ENCODE results near the gene PACSIN2. TPM values are rescaled to one million over a fixed set of nuclear protein-coding genes. Genes with fewer than 3 reads are reported as not detected.

The PACSIN2 gene
- total RNA-seq, 2 donors from 2014 or later: 78.0 to 87.1 TPM

DNA sequence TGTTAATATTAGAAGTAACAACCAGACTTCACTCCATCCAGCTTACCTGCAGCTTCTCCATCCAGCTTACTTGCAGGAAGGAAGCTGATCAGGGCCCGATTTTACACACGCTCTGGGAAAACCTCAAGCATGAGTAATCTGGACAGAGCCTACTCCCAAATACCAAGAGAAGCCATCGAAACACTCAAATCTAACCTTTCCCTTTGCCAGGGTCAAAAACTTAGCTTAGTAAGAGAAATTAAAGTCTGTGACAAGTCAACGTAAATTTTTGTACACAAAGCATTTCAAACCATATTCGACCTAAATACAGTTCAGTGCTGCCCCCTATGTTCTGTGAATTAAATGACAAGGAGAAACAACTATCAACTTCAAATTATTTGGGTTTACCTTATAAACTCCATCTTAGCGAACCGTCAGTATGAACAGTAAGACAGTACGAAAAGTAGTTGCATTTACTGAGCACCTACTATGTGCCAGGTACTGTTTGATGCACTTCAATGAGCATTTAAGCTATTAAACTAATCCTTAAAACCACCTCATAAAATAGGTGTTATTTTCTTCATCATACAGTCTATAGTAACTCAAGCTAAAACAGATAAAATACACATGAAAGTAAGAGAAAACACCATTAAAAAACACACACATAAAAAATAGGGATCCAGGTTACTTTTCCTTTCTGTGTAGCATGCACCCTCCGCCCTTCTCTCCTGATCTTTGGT, 194.7 kb downstream of the PACSIN2 start:
- peak overlapping the region; percentile 73 to 83 for H3K27ac ChIP-seq
- no peaks in the 10 kb centered on the region for H3K27me3 ChIP-seq (replicated peaks; ENCODE audit: insufficient read depth)
- H3K9me3 ChIP-seq: no peaks in the 10 kb centered on the region
- intact Hi-C loops (cut with DNase I): no loop called here
- peaks cover 0 to 2% of the 10 kb centered on the region in 2 donors for H3K36me3 ChIP-seq
- 55% methylated on average over 9 of the region's 9 CpGs for WGBS
- H3K4me1 ChIP-seq (replicated peaks): peaks cover 11% of the 10 kb centered on the region
- TF ChIP-seq POLR2A (IDR thresholded peaks at IDR 0.05): no peak
- peak; percentile 5 for TF ChIP-seq POLR2AphosphoS5 (IDR thresholded peaks at IDR 0.05)
- TF ChIP-seq, protein P1, sequence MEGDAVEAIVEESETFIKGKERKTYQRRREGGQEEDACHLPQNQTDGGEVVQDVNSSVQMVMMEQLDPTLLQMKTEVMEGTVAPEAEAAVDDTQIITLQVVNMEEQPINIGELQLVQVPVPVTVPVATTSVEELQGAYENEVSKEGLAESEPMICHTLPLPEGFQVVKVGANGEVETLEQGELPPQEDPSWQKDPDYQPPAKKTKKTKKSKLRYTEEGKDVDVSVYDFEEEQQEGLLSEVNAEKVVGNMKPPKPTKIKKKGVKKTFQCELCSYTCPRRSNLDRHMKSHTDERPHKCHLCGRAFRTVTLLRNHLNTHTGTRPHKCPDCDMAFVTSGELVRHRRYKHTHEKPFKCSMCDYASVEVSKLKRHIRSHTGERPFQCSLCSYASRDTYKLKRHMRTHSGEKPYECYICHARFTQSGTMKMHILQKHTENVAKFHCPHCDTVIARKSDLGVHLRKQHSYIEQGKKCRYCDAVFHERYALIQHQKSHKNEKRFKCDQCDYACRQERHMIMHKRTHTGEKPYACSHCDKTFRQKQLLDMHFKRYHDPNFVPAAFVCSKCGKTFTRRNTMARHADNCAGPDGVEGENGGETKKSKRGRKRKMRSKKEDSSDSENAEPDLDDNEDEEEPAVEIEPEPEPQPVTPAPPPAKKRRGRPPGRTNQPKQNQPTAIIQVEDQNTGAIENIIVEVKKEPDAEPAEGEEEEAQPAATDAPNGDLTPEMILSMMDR (IDR thresholded peaks at IDR 0.05): peak in 2 of 4 experiments; percentile 21 to 83
- no peak overlapping the region for H3K4me3 ChIP-seq
- DNase-seq (ENCODE audit: low spot score): no peak

Other genes starting within 250 kb of the PACSIN2 start
- 100 to 1,000 TPM in 1 of 2 donors, 10 to 100 TPM in 1; 92.9 to 127 TPM for gene ARFGAP3, start 157.9 kb downstream of the PACSIN2 start, total RNA-seq
- gene TTLL1, start 74.2 kb upstream of the PACSIN2 start, total RNA-seq: 10 to 100 TPM in 1 of 2 donors, 1 to 10 TPM in 1; 8.8 to 22.3 TPM
- gene BIK, start 95.6 kb upstream of the PACSIN2 start, total RNA-seq: 10 to 100 TPM; 22.1 to 68.4 TPM
- 10 to 100 TPM; 39.1 to 39.9 TPM for gene MCAT, start 128.2 kb upstream of the PACSIN2 start, total RNA-seq
- 100 to 1,000 TPM; 238 to 575 TPM for gene TSPO, start 136.4 kb upstream of the PACSIN2 start, total RNA-seq
- 100 to 1,000 TPM in 1 of 2 donors, 10 to 100 TPM in 1; 62.5 to 118 TPM for gene TTLL12, start 172.0 kb upstream of the PACSIN2 start, total RNA-seq